Parathyroid adenoma (tissue), 2 donors: ENCODE data around the gene IFITM1.

ENCODE experiments used
- H2AFZ ChIP-seq: fragments of 300-600 bp; sonication (generic); one replicate; pipeline ENCODE4 v1.7.0; 2017; ENCODE audit warnings: antibody characterized with exemption, mild to moderate bottlenecking
- H3K27ac ChIP-seq: fragments of 300-600 bp; sonication (generic); one replicate; pipeline ENCODE4 v1.7.0; 2017
- H3K27me3 ChIP-seq: fragments of 300-600 bp; sonication (generic); one replicate; pipeline ENCODE4 v1.7.0; 2017; ENCODE audit warnings: low read length; ENCODE audit not compliant: control insufficient read depth, insufficient read depth
- H3K36me3 ChIP-seq: fragments of 300-600 bp; sonication (generic); one replicate; pipeline ENCODE4 v1.7.0; 2017; ENCODE audit warnings: low read length; ENCODE audit not compliant: control insufficient read depth, insufficient read depth
- H3K4me1 ChIP-seq: fragments of 300-600 bp; sonication (generic); one replicate; pipeline ENCODE4 v1.7.0; 2017; ENCODE audit warnings: control low read depth
- H3K4me2 ChIP-seq: fragments of 300-600 bp; sonication (generic); one replicate; pipeline ENCODE4 v1.7.0; 2017; ENCODE audit warnings: low read length
- H3K4me3 ChIP-seq: fragments of 300-600 bp; sonication (generic); one replicate; pipeline ENCODE4 v1.7.0; 2017; ENCODE audit warnings: low read depth, low read length
- H3K79me2 ChIP-seq: fragments of 300-600 bp; sonication (generic); one replicate; pipeline ENCODE4 v1.7.0; 2017; ENCODE audit warnings: control low read depth
- H3K9ac ChIP-seq: fragments of 300-600 bp; sonication (generic); one replicate; pipeline ENCODE4 v1.7.0; 2017; ENCODE audit warnings: mild to moderate bottlenecking
- H3K9me3 ChIP-seq: fragments of 300-600 bp; sonication (generic); one replicate; pipeline ENCODE4 v1.7.0; 2017; ENCODE audit warnings: low read length; ENCODE audit not compliant: control insufficient read depth
- TF ChIP-seq, protein P1 (sequence below): fragments of 300-600 bp; sonication (generic); IDR thresholded peaks from one replicate; pipeline ENCODE4 v1.7.0; 2017; ENCODE audit warnings: antibody characterized with exemption, mild to moderate bottlenecking
- donor health status: primary hyperparathyroidism.

IFITM1 gene

DNA sequence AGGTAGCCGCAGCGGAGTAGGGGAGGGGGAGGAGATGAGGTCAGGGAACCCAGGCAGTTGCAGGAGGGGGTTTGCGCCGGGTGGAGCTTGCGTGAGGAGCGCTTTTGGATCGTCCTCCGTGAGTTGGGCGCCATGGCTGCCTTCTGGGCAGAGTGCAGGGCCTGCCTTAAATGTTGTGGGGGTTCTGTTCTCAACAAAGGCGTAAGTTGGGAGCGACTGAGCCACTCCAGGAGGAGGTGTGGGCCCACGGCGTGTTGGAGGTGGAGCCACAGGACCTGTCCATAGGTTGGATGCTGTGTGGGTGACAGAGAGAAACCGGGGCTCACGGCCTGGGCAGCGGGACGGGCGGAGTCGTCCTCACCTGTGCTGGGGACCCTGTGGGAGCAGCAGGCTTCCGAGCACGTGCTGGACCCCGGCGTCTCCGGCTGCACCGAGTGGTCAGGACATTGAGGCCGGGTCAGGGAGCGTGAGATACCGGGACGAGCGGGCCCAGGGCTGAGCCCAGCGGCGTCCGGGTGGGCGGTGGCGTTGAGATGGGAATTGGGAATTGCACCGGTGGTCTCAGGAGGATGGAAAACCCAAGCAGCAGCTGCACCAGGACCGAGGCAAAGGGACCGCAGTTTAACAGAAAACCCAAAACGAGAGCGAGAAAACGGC lies 25.9 kb upstream of the IFITM1 start:
- Histone ChIP-seq H3K36me3 (no peaks in the 10 kb centered on the region), H3K27ac (no peak overlapping the region), H3K4me2 (peak overlapping the region; percentile 71), H3K27me3 (no peaks in the 10 kb centered on the region), H3K9ac (no peak overlapping the region), H3K9me3 (no peaks in the 10 kb centered on the region), H3K79me2 (no peaks in the 10 kb centered on the region), H3K4me1 (no peaks in the 10 kb centered on the region), H2AFZ (peak overlapping the region; percentile 75), H3K4me3 (peak overlapping the region; percentile 22)
- TF ChIP-seq, protein P1, sequence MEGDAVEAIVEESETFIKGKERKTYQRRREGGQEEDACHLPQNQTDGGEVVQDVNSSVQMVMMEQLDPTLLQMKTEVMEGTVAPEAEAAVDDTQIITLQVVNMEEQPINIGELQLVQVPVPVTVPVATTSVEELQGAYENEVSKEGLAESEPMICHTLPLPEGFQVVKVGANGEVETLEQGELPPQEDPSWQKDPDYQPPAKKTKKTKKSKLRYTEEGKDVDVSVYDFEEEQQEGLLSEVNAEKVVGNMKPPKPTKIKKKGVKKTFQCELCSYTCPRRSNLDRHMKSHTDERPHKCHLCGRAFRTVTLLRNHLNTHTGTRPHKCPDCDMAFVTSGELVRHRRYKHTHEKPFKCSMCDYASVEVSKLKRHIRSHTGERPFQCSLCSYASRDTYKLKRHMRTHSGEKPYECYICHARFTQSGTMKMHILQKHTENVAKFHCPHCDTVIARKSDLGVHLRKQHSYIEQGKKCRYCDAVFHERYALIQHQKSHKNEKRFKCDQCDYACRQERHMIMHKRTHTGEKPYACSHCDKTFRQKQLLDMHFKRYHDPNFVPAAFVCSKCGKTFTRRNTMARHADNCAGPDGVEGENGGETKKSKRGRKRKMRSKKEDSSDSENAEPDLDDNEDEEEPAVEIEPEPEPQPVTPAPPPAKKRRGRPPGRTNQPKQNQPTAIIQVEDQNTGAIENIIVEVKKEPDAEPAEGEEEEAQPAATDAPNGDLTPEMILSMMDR, result no peak

DNA sequence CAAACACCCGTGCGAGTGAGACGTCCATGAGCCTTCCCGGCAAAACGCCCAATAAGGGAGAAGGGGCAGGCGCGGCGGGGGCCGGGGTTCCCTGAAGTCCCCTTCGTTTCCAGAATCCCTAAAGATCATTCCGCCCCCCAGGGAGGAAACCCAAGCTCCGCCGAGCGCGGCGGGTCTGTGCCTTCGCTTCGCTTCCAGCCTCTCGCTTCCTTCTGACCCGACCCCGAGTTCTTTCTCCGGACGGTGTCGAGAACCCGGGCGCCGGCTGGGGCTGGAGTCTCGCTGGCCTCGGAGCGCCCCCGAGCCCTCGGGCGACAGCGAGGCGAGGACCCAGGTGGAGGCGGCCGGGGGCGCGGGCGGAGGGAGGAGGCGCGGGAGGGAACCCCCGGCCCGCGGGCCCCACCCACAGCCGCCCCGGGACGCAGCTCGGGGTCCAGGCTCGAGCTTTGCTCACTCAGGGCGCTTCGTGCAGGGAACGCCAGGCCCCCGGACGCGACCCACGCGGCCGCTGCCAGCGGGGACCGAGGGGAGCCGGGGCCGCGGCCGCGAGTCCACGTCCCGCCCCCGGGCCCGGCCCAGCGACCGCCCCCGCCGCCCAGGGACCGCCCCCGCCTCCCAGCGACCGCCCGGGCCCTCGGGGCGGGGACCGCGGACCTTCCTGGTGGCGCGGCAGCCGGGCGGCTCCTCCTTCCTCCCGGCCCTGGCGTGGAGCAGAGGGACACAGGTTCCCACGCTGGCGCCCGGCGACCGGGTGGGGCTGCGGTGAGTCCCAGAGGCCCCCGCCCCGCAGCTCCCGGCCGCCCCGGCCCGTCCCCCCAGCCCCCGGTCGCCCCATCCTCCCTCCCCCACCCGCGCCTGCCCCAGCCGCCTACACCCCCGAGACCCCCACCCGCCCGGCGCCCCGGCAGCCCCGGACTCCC lies 25.1 kb upstream of the IFITM1 start, which contains the start of gene PGGHG:
Gene PGGHG, plus strand, starts transcription at position 649 of the 920 bp plus-strand sequence. CDS start 691 bp downstream, outside the sequence.
- TF ChIP-seq, protein P1, result no peak
- no peak within 1 kb of the TSS for H3K27ac ChIP-seq

DNA sequence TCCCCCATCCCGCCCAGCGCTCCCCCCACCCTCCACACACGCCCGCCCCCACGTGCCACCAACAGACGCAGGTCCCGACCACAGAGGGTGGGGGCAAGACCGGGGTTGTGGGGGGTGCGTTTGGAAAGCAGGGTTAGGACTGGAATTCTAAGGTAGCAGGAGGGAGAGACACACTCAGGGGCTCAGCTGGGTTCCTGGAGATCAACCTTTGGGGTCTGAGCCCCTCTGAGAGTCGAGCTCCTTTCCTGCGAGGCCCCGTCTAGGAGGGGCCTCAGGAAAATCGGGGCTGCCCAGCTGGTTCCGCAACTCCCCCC lies 24.5 kb upstream of the IFITM1 start:
- TF ChIP-seq, protein P1, result no peak
- H2AFZ ChIP-seq, result no peak overlapping the region
- no peaks in the 10 kb centered on the region for H3K36me3 ChIP-seq
- H3K79me2 ChIP-seq, result no peaks in the 10 kb centered on the region
- H3K9me3 ChIP-seq, result no peaks in the 10 kb centered on the region
- H3K4me1 ChIP-seq, result no peaks in the 10 kb centered on the region
- peak overlapping the region; percentile 22 for H3K4me2 ChIP-seq
- H3K27me3 ChIP-seq, result no peaks in the 10 kb centered on the region
- H3K4me3 ChIP-seq, result no peak overlapping the region
- no peak overlapping the region for H3K27ac ChIP-seq
- H3K9ac ChIP-seq, result no peak overlapping the region

More for the DNA sequence above, 25.1 kb upstream of the IFITM1 start, which contains the start of gene PGGHG:
- Histone ChIP-seq H3K27me3 (no peaks in the 10 kb centered on the region), H3K4me3 (peak within 1 kb of the TSS; percentile 22), H3K9me3 (no peaks in the 10 kb centered on the region), H3K36me3 (no peaks in the 10 kb centered on the region), H3K4me1 (no peaks in the 10 kb centered on the region), H3K79me2 (no peaks in the 10 kb centered on the region), H2AFZ (peak within 1 kb of the TSS; percentile 75), H3K4me2 (peak within 1 kb of the TSS; percentile 71), H3K9ac (no peak within 1 kb of the TSS)

DNA sequence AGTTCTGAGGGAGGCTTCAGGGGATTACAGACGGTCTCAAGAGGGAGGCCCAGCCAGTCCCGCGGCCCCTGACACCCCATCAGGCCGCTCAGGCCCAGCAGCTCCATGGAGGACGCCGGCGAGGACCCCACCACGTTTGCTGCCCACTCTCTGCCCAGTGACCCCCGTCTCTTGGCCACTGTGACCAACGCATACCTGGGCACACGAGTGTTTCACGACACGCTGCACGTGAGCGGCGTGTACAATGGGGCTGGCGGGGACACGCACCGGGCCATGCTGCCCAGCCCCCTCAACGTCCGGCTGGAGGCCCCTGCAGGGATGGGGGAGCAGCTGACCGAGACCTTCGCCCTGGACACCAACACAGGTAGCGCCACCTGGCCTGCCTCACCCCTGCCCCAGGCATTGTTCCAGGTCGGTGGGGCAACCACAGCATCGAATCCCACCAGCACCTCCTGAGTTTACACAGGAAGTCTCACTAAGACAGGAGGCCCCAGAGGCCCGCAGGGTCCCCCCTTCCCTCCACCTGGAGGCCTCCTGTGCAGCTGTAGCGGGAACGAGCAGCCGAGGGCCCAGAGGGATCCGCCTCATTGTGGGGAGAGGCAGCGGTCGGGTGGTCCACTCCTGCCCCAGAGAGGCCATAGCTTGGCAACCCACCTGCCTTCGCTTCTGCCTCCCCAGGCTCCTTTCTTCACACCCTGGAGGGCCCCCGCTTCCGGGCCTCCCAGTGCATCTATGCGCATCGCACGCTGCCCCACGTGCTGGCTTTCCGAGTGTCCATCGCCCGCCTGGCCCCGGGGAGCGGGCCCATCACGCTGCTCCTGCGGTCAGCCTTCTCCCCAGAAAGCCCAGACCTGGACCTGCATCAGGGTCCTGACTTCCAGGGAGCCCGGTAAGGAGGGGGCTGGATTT lies 23.9 kb upstream of the IFITM1 start:
- Histone ChIP-seq H3K36me3 (no peaks in the 10 kb centered on the region), H3K9ac (no peak overlapping the region), H3K4me2 (peak overlapping the region; percentile 22), H3K4me3 (no peak overlapping the region), H3K9me3 (no peaks in the 10 kb centered on the region), H2AFZ (no peak overlapping the region), H3K79me2 (no peaks in the 10 kb centered on the region), H3K27ac (no peak overlapping the region), H3K27me3 (no peaks in the 10 kb centered on the region), H3K4me1 (no peaks in the 10 kb centered on the region)
- TF ChIP-seq, protein P1, result no peak
